KMS-11 (cell line): ENCODE data around the gene KCNJ6.

ENCODE experiments used
- H2AFZ ChIP-seq: fragments of 200-600 bp; sonication (generic); 2 replicates; pipeline ENCODE4 v1.6.1; 2016; ENCODE audit warnings: antibody characterized with exemption, mixed run types, low read depth
- H3K27ac ChIP-seq: fragments of 200-600 bp; sonication (generic); 2 replicates; pipeline ENCODE4 v1.6.1; 2016; ENCODE audit warnings: mild to moderate bottlenecking, mixed run types
- H3K27me3 ChIP-seq: fragments of 200-600 bp; sonication (generic); 2 replicates; pipeline ENCODE4 v1.6.1; 2017; ENCODE audit warnings: mild to moderate bottlenecking, low read depth, mixed run types, moderate library complexity; ENCODE audit not compliant: insufficient read depth
- H3K36me3 ChIP-seq: fragments of 200-600 bp; sonication (generic); 2 replicates; pipeline ENCODE4 v1.6.1; 2017; ENCODE audit warnings: mild to moderate bottlenecking, mixed run types; ENCODE audit not compliant: insufficient read depth
- H3K4me1 ChIP-seq: fragments of 200-600 bp; sonication (generic); 2 replicates; pipeline ENCODE4 v1.6.1; 2016; ENCODE audit warnings: mild to moderate bottlenecking, low read depth, mixed run types; ENCODE audit not compliant: poor library complexity, severe bottlenecking
- H3K4me2 ChIP-seq: fragments of 200-600 bp; sonication (generic); 2 replicates; pipeline ENCODE4 v1.7.0; 2016; ENCODE audit warnings: mild to moderate bottlenecking, mixed run types
- H3K4me3 ChIP-seq: fragments of 200-600 bp; sonication (generic); IDR thresholded peaks from 2 replicates; pipeline ENCODE4 v1.6.1; 2017; ENCODE audit warnings: low read depth, low read length, mixed read lengths; ENCODE audit not compliant: insufficient read depth
- H3K79me2 ChIP-seq: fragments of 200-600 bp; sonication (generic); 2 replicates; pipeline ENCODE4 v1.6.1; 2016; ENCODE audit warnings: low read depth, mixed run types; ENCODE audit not compliant: insufficient read depth
- H3K9ac ChIP-seq: fragments of 200-600 bp; sonication (generic); 2 replicates; pipeline ENCODE4 v1.6.1; 2016; ENCODE audit warnings: mild to moderate bottlenecking, mixed run types
- H4K20me1 ChIP-seq: fragments of 200-600 bp; sonication (generic); 2 replicates; pipeline ENCODE4 v1.6.1; 2016; ENCODE audit warnings: mild to moderate bottlenecking, mixed run types; ENCODE audit not compliant: insufficient read depth
- TF ChIP-seq, protein P1 (sequence below): fragments of 200-600 bp; sonication (generic); conservative IDR thresholded peaks from 2 replicates; pipeline ENCODE4 v1.6.1; 2017; ENCODE audit warnings: low read depth, mild to moderate bottlenecking, antibody characterized with exemption, low read length, moderate library complexity, mixed read lengths

Gene KCNJ6

DNA sequence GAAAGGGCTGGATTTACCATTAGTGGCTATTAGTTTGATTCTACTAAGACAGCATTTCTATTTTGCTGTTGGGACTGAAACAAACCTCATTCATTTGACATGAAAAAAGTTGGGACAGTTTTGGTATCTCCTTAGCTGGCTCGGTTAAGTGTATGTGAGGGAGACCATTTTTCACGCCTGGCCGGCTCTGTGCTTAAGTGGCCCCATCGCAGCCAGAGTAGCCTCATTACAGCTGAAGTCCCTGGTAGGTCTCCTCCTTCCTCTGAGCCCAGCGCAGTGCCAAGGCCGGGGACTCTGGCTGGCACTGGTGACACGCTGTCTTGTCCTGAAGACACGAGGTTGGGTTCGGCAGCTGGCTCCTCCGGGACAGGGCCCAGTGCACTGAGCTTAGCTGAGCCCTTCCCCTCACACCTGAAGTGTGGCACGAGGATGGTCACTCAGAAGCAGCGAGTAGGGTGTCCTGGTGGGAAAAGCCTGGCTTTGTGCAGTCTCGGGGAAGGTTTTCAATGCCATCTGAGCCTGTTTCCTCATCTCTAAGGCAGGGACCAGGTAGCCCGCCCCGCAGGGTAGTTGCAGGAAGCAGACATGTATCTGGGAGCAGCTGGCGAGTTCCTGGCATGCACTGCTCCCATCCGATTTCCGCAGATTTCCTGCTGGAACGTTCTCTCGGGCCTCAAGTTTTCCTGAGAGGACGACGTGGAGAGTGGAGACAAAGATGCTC lies 353.2 kb downstream of the KCNJ6 start:
- H3K9ac ChIP-seq, result peak overlapping the region; percentile 94
- H3K27ac ChIP-seq, result peak overlapping the region; percentile 98
- no peaks in the 10 kb centered on the region for H4K20me1 ChIP-seq
- H3K79me2 ChIP-seq, result peaks cover 52% of the 10 kb centered on the region; the same call in 1 of the 2 replicates
- H2AFZ ChIP-seq, result peak overlapping the region; percentile 94
- H3K4me2 ChIP-seq, result peak overlapping the region; percentile 98
- peak overlapping the region; percentile 17 for H3K4me3 ChIP-seq
- H3K36me3 ChIP-seq, result no peaks in the 10 kb centered on the region
- H3K27me3 ChIP-seq, result no peaks in the 10 kb centered on the region
- TF ChIP-seq, protein P1, sequence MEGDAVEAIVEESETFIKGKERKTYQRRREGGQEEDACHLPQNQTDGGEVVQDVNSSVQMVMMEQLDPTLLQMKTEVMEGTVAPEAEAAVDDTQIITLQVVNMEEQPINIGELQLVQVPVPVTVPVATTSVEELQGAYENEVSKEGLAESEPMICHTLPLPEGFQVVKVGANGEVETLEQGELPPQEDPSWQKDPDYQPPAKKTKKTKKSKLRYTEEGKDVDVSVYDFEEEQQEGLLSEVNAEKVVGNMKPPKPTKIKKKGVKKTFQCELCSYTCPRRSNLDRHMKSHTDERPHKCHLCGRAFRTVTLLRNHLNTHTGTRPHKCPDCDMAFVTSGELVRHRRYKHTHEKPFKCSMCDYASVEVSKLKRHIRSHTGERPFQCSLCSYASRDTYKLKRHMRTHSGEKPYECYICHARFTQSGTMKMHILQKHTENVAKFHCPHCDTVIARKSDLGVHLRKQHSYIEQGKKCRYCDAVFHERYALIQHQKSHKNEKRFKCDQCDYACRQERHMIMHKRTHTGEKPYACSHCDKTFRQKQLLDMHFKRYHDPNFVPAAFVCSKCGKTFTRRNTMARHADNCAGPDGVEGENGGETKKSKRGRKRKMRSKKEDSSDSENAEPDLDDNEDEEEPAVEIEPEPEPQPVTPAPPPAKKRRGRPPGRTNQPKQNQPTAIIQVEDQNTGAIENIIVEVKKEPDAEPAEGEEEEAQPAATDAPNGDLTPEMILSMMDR, result no peak
- H3K4me1 ChIP-seq, result peaks cover 26% of the 10 kb centered on the region

DNA sequence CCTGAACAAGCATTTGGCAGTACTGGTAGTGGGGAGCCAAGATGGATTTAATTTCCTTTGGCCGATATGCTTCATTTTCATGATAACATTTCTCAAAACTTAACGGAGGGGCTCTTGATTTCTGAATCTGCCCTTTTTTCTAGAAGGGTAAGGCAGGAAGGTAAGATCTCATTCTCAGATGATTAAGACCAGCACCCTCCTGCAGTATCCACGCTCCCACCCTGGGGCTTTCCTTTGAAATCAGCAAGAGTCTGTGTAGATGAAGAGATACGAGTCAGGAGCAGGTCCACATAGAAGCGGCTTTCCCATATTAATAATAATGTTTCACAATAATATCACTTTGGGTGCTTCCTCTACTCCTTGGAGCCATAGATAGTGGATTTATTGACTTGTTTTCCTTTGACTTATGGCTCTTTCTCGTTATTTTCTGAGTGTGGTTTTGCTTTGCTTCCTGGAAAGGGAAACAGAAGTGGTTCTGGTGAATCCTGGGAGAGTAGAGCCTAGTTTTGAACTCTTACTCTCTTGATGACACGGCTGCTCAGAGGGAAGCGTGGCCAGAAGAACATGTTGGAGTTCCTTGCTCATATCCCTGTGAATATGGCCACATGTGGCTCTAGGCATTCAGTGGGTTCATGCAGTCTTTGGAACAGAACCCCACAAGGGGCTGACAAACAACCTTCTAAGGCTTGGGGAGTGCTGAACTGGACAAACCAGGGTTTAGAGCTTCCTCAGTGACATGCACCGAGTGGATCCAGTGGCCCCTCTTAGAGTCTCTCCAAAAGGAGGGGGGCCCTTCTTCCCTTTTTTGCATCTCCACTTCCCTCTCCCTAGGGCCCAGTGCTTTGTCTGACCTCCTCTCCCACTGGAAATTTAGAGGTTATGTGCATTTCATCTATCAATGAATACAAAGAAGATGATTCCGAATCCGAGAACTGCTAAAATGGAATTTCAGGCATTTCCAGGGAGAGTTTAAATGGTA lies 354.0 kb downstream of the KCNJ6 start:
- TF ChIP-seq, protein P1, result no peak
- no peaks in the 10 kb centered on the region for H4K20me1 ChIP-seq
- H3K36me3 ChIP-seq, result no peaks in the 10 kb centered on the region
- no peaks in the 10 kb centered on the region for H3K27me3 ChIP-seq
- H2AFZ ChIP-seq, result no peak overlapping the region
- peak overlapping the region; percentile 98; the same call in 1 of the 2 replicates for H3K4me2 ChIP-seq
- peaks cover 32% of the 10 kb centered on the region for H3K4me1 ChIP-seq
- H3K4me3 ChIP-seq, result peak overlapping the region; percentile 17
- H3K9ac ChIP-seq, result peak overlapping the region; percentile 94; the same call in 1 of the 2 replicates
- H3K27ac ChIP-seq, result peak overlapping the region; percentile 98
- H3K79me2 ChIP-seq, result peaks cover 47% of the 10 kb centered on the region; the same call in 1 of the 2 replicates

DNA sequence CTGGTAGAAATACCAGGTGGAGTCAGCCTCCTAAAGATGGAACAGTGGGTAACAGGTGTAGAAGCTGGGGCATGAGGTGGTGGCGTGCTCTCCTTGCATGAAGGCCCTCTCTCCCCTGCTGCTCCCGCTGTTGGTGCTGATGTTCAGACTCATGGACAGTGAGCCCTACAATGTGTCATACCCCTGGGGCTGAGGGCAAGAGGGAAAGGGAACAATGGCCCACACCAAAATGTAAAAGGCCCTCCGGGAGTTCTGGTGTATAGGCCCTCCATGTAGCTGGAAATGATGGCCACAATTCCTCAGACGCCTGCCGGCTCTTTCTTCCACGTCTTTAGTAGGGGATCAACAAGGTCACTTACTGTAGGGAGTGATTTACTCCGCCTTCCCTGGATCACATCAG lies 354.8 kb downstream of the KCNJ6 start:
- no peaks in the 10 kb centered on the region for H3K36me3 ChIP-seq
- H3K4me3 ChIP-seq, result no peak overlapping the region
- no peak overlapping the region for H3K9ac ChIP-seq
- TF ChIP-seq, protein P1, result no peak
- peaks cover 34% of the 10 kb centered on the region for H3K4me1 ChIP-seq
- H3K4me2 ChIP-seq, result no peak overlapping the region
- no peaks in the 10 kb centered on the region for H3K27me3 ChIP-seq
- H2AFZ ChIP-seq, result no peak overlapping the region
- H3K79me2 ChIP-seq, result peaks cover 40% of the 10 kb centered on the region; the same call in 1 of the 2 replicates
- H4K20me1 ChIP-seq, result no peaks in the 10 kb centered on the region
- H3K27ac ChIP-seq, result no peak overlapping the region

DNA sequence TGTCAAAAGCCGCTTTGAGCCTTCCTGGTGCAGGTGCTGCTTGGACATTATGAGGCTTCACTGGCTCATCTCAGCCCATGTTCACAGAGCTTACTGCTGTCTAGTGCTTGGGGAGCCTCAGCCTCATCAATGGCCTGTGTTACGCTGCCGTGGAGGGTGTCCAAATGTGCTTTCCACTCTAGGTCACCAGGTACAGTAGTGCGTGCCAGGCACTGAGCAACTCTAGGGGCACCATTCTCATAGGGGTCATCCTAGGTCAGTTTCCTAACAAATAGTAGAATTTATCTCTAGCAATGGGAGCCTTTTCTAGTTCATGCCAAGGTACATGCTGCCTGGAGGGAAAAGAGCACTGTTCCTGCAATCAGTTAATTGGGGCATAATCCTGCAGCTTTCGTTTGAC lies 355.9 kb downstream of the KCNJ6 start:
- Histone ChIP-seq H3K79me2 (peaks cover 29% of the 10 kb centered on the region; the same call in 1 of the 2 replicates), H3K27ac (no peak overlapping the region), H2AFZ (no peak overlapping the region), H4K20me1 (no peaks in the 10 kb centered on the region), H3K4me2 (no peak overlapping the region), H3K36me3 (no peaks in the 10 kb centered on the region), H3K27me3 (no peaks in the 10 kb centered on the region), H3K4me1 (peaks cover 25% of the 10 kb centered on the region), H3K4me3 (no peak overlapping the region), H3K9ac (no peak overlapping the region)
- TF ChIP-seq, protein P1, result no peak
